GM13977 (cell line): ENCODE measurements around the gene ACAP3.

Experiments used
- DNase-seq: peaks from one replicate; pipeline ENCODE4 v3.0.0; 2012; ENCODE audit warnings: low spot score
- in situ Hi-C: fragments of 300-500 bp; cut with MboI; formaldehyde crosslinking; loops from one replicate; pipeline ENCODE4 v1.12.0; 2022; ENCODE audit warnings: low sequenced_read_pairs, low pct_unique_long_range_greater_than_20kb, mixed read lengths, inconsistent platforms; ENCODE audit not compliant: unreplicated experiment
- TF ChIP-seq, protein P1 (sequence below): IDR thresholded peaks from 2 replicates; pipeline ENCODE4 v1.5.1; 2012; ENCODE audit warnings: mild to moderate bottlenecking, control low read depth; ENCODE audit not compliant: insufficient read depth; ENCODE audit errors: extremely low read depth, missing control alignments

The ACAP3 gene

DNA sequence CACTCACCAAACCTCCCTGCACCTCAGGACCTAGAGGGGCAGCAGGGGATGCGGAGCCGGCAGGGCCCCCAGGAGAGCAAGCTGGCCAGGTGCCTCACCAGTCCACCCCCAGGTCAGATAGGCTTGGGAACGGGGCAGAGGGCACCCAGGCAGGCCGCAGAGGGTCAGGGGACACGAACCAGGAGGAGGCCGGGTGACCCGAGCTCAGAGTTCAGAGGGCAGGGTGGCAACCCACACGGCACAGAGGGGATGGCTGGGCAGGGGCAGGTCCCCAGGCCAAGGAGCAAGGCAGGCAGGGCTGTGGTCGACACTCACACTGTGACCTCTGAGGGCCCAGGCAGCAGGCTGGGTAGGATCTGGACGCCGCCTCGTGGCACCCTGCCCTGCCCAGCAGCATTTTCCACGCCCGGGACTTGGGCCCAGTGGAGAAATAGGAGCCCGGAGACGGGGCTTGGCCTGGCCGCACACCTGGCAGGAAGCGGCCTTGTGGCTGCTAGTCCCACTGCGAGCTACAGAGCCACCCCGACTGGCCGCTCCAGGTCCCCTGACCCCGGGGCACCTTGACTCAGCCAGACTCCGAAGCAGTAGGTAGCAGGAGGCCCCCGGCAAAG is 36.2 kb upstream of the ACAP3 start:
- DNase-seq = no peak
- in situ Hi-C loops = no loop called here
- TF ChIP-seq, protein P1, sequence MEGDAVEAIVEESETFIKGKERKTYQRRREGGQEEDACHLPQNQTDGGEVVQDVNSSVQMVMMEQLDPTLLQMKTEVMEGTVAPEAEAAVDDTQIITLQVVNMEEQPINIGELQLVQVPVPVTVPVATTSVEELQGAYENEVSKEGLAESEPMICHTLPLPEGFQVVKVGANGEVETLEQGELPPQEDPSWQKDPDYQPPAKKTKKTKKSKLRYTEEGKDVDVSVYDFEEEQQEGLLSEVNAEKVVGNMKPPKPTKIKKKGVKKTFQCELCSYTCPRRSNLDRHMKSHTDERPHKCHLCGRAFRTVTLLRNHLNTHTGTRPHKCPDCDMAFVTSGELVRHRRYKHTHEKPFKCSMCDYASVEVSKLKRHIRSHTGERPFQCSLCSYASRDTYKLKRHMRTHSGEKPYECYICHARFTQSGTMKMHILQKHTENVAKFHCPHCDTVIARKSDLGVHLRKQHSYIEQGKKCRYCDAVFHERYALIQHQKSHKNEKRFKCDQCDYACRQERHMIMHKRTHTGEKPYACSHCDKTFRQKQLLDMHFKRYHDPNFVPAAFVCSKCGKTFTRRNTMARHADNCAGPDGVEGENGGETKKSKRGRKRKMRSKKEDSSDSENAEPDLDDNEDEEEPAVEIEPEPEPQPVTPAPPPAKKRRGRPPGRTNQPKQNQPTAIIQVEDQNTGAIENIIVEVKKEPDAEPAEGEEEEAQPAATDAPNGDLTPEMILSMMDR = no peak

DNA sequence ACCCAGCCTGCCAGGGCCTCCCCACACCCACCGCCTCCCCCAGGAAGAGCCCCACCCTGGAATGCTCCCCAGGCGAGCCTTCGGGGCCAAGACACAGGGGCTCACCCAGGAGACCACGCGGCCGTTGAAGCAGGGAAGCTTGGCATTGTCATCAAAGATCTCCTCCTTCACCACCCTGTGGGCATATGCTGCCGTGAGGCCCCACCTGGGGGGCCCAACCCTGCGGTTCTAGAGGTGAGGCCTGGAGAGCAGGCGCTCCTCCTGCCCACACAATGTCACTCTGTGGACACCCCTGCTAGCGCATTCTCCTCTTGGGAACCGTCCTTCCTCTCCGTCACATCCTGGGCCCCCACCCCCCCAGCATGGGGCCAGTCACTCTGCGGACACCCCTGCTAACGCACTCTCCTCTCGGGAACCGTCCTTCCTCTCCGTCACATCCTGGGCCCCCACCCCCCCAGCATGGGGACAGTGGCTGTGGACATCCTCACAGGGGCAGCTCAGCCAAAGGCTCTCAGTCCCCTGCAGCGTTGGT is 34.9 kb upstream of the ACAP3 start:
- in situ Hi-C loops = no loop called here
- TF ChIP-seq, protein P1 = no peak
- DNase-seq = no peak

DNA sequence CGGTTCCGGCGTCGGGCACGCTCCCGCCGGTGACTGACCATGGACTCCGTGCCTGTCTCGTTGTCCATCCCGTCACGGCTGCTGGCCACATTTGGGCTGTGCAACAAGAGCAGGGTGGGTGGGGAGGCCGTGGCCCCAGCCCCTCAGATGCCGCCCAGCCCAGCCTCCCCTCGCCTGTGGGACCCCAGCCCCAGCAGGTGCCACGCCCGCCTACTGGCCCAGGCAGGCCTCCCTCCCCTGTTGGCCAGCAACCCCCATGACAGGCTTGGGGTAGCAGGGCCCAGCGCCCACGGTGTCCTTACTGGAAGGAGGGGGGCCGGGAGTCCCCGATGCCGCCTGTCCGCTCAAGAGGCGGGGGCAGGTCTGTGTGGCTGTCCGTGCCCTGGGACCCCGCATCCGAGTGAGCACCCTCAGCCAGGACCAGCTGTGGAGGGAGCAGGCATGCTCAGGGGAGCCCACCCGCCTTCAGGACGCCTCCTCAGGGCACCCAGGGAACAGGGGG is 34.4 kb upstream of the ACAP3 start:
- in situ Hi-C loops = no loop called here
- no peak for DNase-seq
- TF ChIP-seq, protein P1 = no peak

DNA sequence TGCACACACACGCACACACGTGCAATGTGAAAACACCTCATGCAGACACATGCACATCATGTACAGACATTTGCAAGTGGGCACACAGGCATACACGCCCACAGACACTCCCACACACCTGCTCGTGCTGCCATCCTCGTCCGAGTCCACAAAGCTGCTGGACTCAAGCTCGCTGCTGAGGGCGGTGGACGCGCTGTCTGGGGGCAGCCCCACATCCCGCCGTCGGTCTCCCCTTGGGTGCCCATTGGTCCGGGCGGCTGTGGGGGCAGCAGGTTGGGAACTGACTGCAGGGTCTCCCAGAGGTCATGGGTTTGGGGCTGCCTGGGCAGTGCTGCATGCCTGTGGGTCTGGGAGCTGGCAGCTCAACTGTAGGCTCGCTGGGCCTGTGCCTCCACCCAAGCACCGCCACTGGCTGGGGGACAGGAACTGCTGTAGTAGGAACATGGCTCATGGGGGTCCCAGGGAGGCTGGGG is 33.9 kb upstream of the ACAP3 start:
- in situ Hi-C loops = no loop called here
- no peak for DNase-seq
- TF ChIP-seq, protein P1 = no peak

DNA sequence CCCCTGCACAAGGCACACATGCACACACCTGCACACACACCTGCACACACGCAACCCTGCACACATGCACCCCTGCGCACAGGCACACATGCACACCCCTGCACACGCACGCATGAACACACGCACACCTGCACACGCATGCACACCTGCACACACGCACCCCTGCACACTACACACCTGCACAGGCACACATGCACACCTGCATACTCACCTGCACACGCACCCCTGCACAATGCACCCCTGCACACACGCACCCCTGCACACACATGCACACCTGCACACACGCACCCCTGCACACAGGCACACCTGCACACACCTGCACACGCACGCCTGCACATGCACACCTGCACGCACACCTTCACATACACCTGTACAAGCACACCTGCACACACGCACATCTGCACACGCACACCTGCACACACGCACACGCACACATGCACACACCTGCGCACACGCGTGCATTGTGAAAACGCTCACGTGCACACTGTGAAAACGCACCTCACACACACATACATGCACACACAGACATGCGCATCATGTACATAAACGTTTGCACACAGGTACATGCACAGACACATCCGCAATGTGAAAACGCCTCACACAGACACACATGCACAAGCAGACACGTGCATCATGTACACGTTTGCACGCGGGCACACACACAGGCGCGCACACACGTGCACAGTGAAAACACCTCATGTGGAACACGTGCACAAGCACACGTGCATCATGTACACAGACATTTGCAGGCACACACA is 33.2 kb upstream of the ACAP3 start:
- no peak for DNase-seq
- TF ChIP-seq, protein P1 = no peak
- in situ Hi-C loops = no loop called here

DNA sequence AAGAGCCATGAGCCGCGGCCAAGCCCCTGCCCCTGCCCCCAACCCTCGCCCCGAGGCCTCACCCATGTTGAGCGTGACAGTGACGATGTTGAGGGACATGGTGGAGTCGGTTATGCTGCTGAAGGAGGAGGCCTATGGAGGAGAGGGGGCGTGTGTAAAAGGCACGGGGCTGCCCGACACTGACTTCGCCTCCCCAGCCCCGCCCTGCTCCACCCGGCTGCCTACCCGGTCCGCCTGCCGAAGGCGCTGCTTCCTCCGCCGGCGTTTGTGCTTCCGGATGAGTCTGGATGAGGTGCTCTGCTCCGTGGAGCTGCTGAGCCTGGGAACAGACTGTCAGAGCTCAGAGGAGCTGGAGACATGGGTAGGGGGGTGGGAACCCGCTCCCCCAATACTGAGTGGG is 32.5 kb upstream of the ACAP3 start:
- TF ChIP-seq, protein P1 = no peak
- DNase-seq = no peak
- in situ Hi-C loops = no loop called here
